Esophagus squamous epithelium (tissue), 5 donors: Measurements from ENCODE around the gene ZNF414. TPM values are rescaled to one million over a fixed set of nuclear protein-coding genes. Genes with fewer than 3 reads are reported as not detected.
A peak's percentile ranks its signal among the peaks of the same experiment; 100 is the strongest.

Experiments
- DNase-seq: peaks from one replicate; lab custom pipeline; 2025; lab: John Stamatoyannopoulos, UW
- H3K27ac ChIP-seq, 4 donors: fragments of 200-600 bp; sonication (generic); one replicate each; pipeline ENCODE4 v1.5.1; 2016 to 2019; ENCODE audit warnings: mild to moderate bottlenecking in 1 of 4
- H3K27me3 ChIP-seq, 4 donors: fragments of 200-600 bp; sonication (generic); 1 replicate in 3 of 4; 2 replicates in 1 of 4; pipeline versions ENCODE4 v1.5.1 to v1.6.0; 2017 to 2021; ENCODE audit warnings: antibody characterized with exemption in 1 of 4
- H3K36me3 ChIP-seq, 3 donors: fragments of 200-600 bp; sonication (generic); one replicate each; pipeline ENCODE4 v1.5.1; 2016 to 2019
- H3K4me1 ChIP-seq, 3 donors: fragments of 200-600 bp; sonication (generic); one replicate each; pipeline ENCODE4 v1.5.1; 2017 to 2019
- H3K4me3 ChIP-seq, 4 donors: fragments of 200-600 bp; sonication (generic); 1 replicate in 3 of 4; 2 replicates in 1 of 4; pipeline ENCODE4 v1.5.1; 2016 to 2019; ENCODE audit warnings: mild to moderate bottlenecking in 2 of 4, moderate library complexity in 1 of 4
- H3K9me3 ChIP-seq, 3 donors: fragments of 200-600 bp; sonication (generic); one replicate each; pipeline ENCODE4 v1.5.1; 2016 to 2019
- CTCF ChIP-seq, 6 experiments: fragments of 450-650 bp in 4 of 6; fragments of 200-600 bp in 2 of 6; sonication (generic) in 2 of 6; IDR thresholded peaks; one replicate each; pipeline ENCODE4 v1.5.1; 2016 to 2019; ENCODE audit warnings: antibody characterized with exemption in 6 of 6, mild to moderate bottlenecking in 4 of 6, moderate library complexity in 4 of 6
- POLR2A ChIP-seq, 4 donors: fragments of 450-650 bp; IDR thresholded peaks; one replicate each; pipeline ENCODE4 v1.6.1; 2017; ENCODE audit warnings: antibody characterized with exemption in 4 of 4, mild to moderate bottlenecking in 4 of 4, moderate library complexity in 3 of 4
- WGBS, 2 donors: methylation state at CpG; one replicate each; pipeline ENCODE4 v1.1.5; 2018; 5-methylcytosine and 5-hydroxymethylcytosine counted together
- intact Hi-C: fragments of 100-400 bp; cut with DNase I; formaldehyde crosslinking; loops from one replicate; pipeline ENCODE4 v1.15.0; 2022
- total RNA-seq, 4 donors: library from RNA; depleted of rRNA; stranded (reverse); fragments of >200 nt; gene quantifications; one replicate each; pipeline ENCODE4 v1.1.0, GENCODE V29; 2016
- donor health status: DM: yes; HTN: yes; CAD: no.

The ZNF414 gene
- total RNA-seq, 4 donors from 2014 or later: 4.0 to 29.9 (median 19.4) TPM

DNA sequence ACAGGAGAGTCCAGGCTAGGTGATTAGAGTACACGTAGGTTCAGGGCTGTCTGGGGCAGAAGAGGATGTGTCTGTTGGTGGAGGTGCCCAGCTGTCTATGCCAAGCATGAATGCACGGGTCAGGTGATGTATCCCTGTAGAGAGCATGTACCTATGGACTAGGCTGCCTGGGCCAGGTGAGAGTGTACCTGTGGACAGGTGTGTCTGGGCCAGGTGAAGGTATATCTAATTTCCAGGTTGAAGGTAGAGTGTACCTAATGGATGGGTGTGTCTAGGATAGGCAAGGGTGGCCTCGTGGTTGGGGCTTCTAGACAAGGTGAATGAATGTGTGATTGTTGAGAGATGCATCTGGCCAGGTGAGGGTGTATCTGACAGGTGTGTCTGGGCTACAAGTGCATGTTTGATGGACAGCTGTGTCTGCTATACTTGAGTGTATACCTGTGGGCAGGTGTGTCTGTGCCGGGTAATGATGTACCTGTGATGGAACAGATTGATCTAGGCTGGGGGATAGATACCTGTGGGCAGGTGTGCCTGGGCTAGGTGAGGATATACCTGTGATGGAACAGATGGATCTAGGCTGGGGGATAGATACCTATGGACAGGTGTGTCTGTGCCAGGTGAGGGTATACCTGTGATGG is 15.5 kb upstream of the ZNF414 start:
- no peak for TF ChIP-seq CTCF (IDR thresholded peaks at IDR 0.05)
- TF ChIP-seq POLR2A (IDR thresholded peaks at IDR 0.05): no peak
- DNase-seq: no peak
- WGBS, 2 donors: 83 to 93% methylated on average over 4 of the region's 4 CpGs
- H3K27ac ChIP-seq: peak overlapping the region in 2 of 4 donors; percentile 9 to 50
- no peaks in the 10 kb centered on the region for H3K27me3 ChIP-seq
- peaks cover 0 to 21% (median 0%) of the 10 kb centered on the region in 3 donors for H3K4me1 ChIP-seq
- H3K4me3 ChIP-seq: no peak overlapping the region
- intact Hi-C loops: no loop called here
- peaks cover 0 to 27% (median 3%) of the 10 kb centered on the region in 3 donors for H3K36me3 ChIP-seq
- no peaks in the 10 kb centered on the region for H3K9me3 ChIP-seq

- Histone ChIP-seq H3K27ac (peak overlapping the region in 3 of 4 donors; percentile 12 to 62 (median 58)), H3K36me3 (peaks cover 0 to 27% (median 3%) of the 10 kb centered on the region in 3 donors), H3K4me3 (no peak overlapping the region), H3K27me3 (no peaks in the 10 kb centered on the region), H3K9me3 (no peaks in the 10 kb centered on the region), H3K4me1 (peaks cover 0 to 21% (median 0%) of the 10 kb centered on the region in 3 donors)
- intact Hi-C loops: no loop called here
- no peak for TF ChIP-seq CTCF (IDR thresholded peaks at IDR 0.05)
- TF ChIP-seq POLR2A (IDR thresholded peaks at IDR 0.05): no peak
- 54 to 62% methylated on average over 4 of the region's 4 CpGs for WGBS, 2 donors
- no peak for DNase-seq
These were observed 14.5 kb upstream of the ZNF414 start for GRCh38 chr19:8528500-8528899.

DNA sequence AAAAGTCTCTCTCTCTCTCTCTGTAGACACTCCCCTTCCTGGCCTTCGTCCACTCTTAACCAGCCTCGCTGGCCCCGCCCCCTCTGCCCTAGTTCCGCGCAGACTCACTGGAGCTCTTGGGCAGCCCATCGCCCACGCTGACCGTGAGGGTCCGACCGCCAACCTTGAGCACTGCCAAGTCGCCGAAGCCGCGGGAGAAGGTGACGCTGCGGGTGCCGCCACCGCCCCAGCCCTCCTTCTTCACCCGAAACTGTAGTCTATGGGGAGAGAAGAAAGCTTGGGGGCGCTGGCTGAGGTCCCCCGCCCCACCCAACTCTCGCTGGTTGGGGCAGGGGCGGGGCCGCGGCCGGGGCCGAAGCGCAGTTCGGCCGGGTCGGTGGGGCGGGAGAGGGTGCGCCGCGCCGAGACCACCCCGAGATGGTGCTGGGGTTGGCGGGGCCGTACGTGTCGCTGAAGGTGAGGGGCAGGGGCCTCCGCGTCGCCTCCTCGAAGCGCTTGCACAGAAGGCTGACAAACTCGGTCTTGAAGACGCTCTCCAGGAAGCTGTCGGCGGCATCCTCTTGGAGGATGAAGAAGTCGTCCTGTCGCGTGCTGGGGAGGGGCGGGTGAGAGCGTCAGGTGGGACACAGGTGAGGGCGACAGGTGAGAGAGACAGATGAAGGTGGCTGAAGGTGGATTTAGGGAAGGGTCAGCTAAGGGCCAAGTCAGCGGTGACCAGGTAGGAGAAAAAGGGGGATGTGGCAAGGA is 12.6 kb upstream of the ZNF414 start:
- DNase-seq: no peak
- Histone ChIP-seq H3K4me3 (peak overlapping the region; percentile 73 to 95 (median 77)), H3K4me1 (peaks cover 0 to 21% (median 0%) of the 10 kb centered on the region in 3 donors), H3K36me3 (peaks cover 0 to 33% (median 3%) of the 10 kb centered on the region in 3 donors), H3K27me3 (no peaks in the 10 kb centered on the region), H3K27ac (peak overlapping the region; percentile 89 to 98 (median 95)), H3K9me3 (no peaks in the 10 kb centered on the region)
- TF ChIP-seq CTCF (IDR thresholded peaks at IDR 0.05) (no peak), POLR2A (IDR thresholded peaks at IDR 0.05) (peak in 2 of 4 donors; percentile 26 to 28)
- intact Hi-C loops: no loop called here
- WGBS, 2 donors: 25 to 26% methylated on average over 14 to 32 of the region's 57 CpGs

- intact Hi-C loops: no loop called here
- no peak for DNase-seq
- Histone ChIP-seq H3K36me3 (peaks cover 0 to 33% (median 3%) of the 10 kb centered on the region in 3 donors), H3K4me3 (peak overlapping the region; percentile 39 to 95 (median 62)), H3K27me3 (no peaks in the 10 kb centered on the region), H3K27ac (peak overlapping the region; percentile 88 to 98 (median 95)), H3K4me1 (peaks cover 0 to 21% (median 0%) of the 10 kb centered on the region in 3 donors), H3K9me3 (no peaks in the 10 kb centered on the region)
- 10 to 34% methylated on average over 11 to 13 of the region's 15 CpGs for WGBS, 2 donors
- TF ChIP-seq CTCF (IDR thresholded peaks at IDR 0.05) (peak in 1 of 6 experiments; percentile 7), POLR2A (IDR thresholded peaks at IDR 0.05) (peak in 3 of 4 donors; percentile 30 to 49 (median 47))
These were observed 11.4 kb upstream of the ZNF414 start for GRCh38 chr19:8525401-8525684.

GRCh38 chr19:8519388-8519787 is 5.4 kb upstream of the ZNF414 start:
- no peak overlapping the region for H3K27ac ChIP-seq
- DNase-seq: no peak

More at GRCh38 chr19:8519388-8519787, 5.4 kb upstream of the ZNF414 start:
- intact Hi-C loops: no loop called here
- 92 to 94% methylated on average over 6 of the region's 6 CpGs for WGBS, 2 donors
- Histone ChIP-seq H3K36me3 (peaks cover 0 to 6% (median 0%) of the 10 kb centered on the region in 3 donors), H3K4me1 (peaks cover 4 to 28% (median 9%) of the 10 kb centered on the region in 3 donors), H3K9me3 (no peaks in the 10 kb centered on the region), H3K27me3 (no peaks in the 10 kb centered on the region), H3K4me3 (no peak overlapping the region)
- TF ChIP-seq POLR2A (IDR thresholded peaks at IDR 0.05) (no peak), CTCF (IDR thresholded peaks at IDR 0.05) (no peak)
